HL-60 (cell line): ENCODE data around the gene MLLT10.

Experiments used
- GABPA ChIP-seq: IDR thresholded peaks from 2 replicates; pipeline ENCODE4 v1.6.1; 2012; ENCODE audit warnings: low read depth
- POLR2AphosphoS5 ChIP-seq: IDR thresholded peaks from 2 replicates; pipeline ENCODE4 v1.6.1; 2012; ENCODE audit warnings: low read depth
- TF ChIP-seq, protein P1 (sequence below): IDR thresholded peaks from one replicate; pipeline ENCODE4 v1.5.1; 2011; ENCODE audit warnings: low read length, control low read depth, inconsistent platforms; ENCODE audit not compliant: insufficient read depth
- TF ChIP-seq, protein P2 (sequence below): IDR thresholded peaks from 2 replicates; pipeline ENCODE4 v1.6.1; 2012; ENCODE audit warnings: low read depth; ENCODE audit not compliant: insufficient replicate concordance

DNA sequence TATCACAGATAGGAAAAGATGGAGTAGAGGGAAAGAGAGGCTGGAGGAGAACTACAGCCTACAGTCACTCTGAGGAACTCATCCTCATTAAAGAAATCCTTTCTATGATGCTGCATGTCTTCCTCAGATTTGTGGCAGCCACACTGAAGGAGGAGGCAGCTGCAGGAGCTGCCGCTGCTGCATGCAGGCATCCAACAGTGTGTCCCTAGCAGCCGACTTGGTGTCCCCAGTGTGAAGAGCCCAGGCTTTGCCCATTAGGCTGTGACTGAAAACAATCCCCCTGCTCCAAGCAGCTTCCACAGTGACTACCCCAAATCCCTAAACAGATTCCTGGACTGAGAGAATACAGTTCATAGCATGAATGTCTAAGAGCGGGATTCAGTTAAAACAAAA, 31.7 kb upstream of the MLLT10 start:
- TF ChIP-seq, protein P1, sequence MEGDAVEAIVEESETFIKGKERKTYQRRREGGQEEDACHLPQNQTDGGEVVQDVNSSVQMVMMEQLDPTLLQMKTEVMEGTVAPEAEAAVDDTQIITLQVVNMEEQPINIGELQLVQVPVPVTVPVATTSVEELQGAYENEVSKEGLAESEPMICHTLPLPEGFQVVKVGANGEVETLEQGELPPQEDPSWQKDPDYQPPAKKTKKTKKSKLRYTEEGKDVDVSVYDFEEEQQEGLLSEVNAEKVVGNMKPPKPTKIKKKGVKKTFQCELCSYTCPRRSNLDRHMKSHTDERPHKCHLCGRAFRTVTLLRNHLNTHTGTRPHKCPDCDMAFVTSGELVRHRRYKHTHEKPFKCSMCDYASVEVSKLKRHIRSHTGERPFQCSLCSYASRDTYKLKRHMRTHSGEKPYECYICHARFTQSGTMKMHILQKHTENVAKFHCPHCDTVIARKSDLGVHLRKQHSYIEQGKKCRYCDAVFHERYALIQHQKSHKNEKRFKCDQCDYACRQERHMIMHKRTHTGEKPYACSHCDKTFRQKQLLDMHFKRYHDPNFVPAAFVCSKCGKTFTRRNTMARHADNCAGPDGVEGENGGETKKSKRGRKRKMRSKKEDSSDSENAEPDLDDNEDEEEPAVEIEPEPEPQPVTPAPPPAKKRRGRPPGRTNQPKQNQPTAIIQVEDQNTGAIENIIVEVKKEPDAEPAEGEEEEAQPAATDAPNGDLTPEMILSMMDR = no peak
- no peak for TF ChIP-seq GABPA
- TF ChIP-seq, protein P2, sequence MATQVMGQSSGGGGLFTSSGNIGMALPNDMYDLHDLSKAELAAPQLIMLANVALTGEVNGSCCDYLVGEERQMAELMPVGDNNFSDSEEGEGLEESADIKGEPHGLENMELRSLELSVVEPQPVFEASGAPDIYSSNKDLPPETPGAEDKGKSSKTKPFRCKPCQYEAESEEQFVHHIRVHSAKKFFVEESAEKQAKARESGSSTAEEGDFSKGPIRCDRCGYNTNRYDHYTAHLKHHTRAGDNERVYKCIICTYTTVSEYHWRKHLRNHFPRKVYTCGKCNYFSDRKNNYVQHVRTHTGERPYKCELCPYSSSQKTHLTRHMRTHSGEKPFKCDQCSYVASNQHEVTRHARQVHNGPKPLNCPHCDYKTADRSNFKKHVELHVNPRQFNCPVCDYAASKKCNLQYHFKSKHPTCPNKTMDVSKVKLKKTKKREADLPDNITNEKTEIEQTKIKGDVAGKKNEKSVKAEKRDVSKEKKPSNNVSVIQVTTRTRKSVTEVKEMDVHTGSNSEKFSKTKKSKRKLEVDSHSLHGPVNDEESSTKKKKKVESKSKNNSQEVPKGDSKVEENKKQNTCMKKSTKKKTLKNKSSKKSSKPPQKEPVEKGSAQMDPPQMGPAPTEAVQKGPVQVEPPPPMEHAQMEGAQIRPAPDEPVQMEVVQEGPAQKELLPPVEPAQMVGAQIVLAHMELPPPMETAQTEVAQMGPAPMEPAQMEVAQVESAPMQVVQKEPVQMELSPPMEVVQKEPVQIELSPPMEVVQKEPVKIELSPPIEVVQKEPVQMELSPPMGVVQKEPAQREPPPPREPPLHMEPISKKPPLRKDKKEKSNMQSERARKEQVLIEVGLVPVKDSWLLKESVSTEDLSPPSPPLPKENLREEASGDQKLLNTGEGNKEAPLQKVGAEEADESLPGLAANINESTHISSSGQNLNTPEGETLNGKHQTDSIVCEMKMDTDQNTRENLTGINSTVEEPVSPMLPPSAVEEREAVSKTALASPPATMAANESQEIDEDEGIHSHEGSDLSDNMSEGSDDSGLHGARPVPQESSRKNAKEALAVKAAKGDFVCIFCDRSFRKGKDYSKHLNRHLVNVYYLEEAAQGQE = no peak
- TF ChIP-seq POLR2AphosphoS5 = no peak
